HG02852 (cell line): Measurements from ENCODE around the gene SASH3.

ENCODE experiments used
- ATAC-seq: cut with Tn5 transposase; IDR thresholded peaks from one replicate; pipeline ENCODE4 v1.9.1; 2021; ENCODE audit warnings: mild to moderate bottlenecking, moderate library complexity; ENCODE audit not compliant: unreplicated experiment

The SASH3 gene

DNA sequence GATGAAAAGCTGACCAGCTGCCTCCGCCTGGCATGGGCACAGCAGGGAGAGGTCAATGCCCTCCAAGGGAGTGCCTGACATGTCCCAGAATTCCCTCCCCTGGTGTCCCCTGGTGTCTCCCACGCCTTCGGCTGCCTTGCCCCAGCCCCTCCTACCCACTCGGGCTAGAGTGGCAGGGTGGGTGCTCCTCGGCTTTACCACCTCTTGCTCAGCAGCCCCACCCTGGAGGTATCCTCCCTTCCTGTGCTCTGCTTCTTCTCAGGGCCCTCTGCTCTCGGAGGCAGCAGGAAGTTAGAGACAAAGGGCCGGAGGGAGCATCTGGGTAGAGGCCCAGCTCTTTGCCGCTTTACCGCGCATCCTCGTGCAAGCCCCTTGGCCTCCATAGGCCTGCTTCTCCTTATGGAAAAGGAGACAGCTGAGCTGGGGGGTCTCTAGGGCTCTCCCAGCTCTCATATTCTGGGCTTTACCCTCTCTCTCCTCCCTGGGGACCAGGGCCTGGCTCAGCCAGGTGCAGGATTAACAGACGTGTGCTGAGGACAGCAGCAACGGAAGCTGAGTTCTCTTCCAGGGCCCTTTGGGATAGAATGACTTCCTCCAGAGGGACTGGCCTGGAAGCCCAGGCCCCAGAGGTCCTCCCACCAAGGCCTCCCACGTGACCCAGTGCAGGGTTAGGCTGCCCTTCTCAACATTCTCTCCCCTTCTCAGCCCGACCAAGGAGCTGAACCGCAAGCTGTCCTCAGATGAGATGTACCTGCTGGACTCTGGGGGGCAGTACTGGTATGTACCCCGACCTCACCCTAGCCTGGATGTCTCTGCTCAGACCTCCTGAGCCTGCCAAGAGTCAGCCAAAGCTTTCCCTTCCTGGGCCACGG is 23.7 kb upstream of the SASH3 start:
- no peak for ATAC-seq

DNA sequence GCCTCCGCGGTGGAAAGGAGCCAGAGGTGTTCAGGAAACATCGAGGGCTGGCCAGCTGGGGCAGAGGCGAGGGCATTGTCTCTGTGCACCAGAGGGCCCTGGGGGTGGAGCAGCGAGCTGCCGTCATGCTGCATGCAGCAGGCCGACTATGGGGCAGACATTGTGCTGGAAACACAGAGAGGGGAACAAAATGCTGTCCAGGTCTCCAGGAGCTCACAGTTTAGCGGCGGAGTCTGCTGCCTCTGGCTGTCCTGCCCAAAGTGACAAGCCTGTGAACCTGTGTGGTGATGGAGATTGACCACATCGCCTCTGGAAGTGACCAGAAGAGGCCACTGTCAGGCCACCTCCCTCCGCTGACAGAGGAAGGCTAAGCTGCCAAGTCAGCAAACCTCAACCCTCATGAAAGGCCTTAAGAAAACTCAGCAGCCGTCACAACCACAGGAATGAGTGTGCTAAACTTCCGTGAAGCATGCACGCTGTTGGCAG is 20.1 kb upstream of the SASH3 start:
- peak; percentile 31 for ATAC-seq

DNA sequence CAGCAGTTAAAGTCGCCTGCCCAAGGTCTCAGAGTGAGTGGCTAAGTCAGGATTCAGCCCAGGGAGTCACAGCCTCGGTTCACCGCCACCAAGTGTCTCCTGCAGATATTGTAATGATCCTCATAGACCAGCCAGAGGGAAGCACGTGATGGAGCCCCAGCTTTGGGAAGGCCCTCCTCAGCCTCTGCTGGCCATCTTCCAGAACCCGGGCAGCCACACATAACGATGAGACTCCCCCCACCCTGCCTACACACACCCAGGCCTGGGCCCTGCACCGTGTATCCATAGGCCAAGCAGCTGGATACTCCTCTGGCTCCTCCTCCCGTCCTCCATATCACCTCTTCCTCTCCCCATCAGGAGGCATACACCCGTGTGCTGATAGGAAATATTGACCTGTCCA is 19.6 kb upstream of the SASH3 start:
- ATAC-seq = no peak

DNA sequence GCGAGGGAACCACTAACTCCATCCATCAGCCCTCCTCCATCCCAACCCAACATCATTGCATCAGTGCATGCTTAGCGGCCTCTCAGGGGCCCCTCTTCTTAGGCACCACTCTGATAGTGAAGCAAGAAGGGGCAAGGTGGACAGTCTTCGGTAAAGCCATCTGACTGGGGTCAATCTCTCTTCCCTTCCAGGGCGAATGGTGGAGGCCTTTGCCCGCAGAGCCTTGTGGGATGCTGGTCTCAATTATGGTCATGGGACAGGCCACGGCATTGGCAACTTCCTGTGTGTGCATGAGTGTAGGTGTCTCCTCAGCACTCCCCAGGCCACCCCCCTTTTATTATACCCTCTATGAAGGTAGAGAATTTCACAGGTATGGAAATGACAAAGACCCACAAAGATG is 18.8 kb upstream of the SASH3 start:
- ATAC-seq = no peak

DNA sequence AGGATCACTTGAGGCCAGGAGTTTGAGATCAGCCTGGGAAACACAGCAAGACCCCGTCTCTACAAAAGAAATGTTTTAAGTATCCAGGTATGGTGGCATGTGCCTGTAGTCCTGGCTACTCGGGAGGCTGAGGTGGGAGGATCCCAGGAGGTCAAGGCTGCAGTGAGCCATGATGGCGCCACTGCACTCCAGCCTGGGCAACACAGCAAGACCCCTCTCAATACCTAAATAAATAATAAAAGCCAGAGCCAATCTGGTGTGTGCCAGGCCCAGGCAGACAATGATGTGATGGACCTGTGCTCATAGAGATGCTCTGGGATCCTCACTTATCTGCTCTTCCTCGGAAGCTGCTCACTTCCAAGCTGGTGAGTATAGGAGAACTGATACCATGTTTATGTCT is 18.2 kb upstream of the SASH3 start:
- ATAC-seq = no peak

DNA sequence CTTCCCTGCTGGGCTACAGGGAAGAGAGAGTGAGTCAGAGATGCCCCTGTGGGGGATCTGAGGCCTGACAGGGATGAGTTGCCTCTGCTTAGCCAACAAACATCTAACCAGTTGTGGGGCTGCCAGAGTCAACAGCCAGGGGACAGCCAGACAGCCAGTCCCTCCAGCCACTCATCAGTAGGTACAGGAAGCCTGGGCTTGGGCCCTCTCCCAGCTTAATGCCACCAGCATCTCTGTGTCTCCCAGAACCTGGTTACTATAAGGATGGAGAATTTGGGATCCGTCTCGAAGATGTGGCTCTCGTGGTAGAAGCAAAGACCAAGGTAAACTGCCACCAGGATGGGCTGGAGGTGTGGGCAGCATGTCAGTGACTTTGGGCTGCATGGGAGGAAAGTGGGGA is 17.3 kb upstream of the SASH3 start:
- ATAC-seq = no peak

DNA sequence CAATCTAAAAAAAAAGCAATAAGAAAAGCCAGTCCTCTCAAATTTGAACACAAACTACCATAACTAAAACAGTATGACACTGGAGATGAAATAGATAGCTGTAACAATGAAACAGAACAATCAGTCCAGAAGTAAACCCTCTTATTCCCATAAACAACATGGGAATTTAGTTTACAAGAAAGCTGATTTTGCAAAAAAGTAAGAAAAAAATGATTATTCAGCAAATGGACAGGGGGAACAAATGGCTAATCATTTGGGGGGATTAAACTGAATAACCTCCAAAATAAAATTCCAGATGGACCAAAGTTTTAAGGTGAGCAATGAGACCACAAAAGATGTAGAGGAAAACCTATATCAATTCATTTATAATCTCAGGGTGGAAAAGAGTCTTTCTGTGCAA is 16.1 kb upstream of the SASH3 start:
- ATAC-seq = no peak

DNA sequence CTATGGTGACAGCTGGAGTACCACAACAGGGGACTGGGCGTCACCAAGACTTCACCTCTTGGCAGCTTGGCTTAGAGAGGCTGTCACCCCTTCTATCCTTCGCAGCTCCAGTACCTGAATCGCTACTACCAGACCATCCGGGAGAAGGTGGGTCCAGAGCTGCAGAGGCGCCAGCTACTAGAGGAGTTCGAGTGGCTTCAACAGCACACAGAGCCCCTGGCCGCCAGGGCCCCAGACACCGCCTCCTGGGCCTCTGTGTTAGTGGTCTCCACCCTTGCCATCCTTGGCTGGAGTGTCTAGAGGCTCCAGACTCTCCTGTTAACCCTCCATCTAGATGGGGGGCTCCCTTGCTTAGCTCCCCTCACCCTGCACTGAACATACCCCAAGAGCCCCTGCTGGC is 11.6 kb upstream of the SASH3 start:
- ATAC-seq = no peak

DNA sequence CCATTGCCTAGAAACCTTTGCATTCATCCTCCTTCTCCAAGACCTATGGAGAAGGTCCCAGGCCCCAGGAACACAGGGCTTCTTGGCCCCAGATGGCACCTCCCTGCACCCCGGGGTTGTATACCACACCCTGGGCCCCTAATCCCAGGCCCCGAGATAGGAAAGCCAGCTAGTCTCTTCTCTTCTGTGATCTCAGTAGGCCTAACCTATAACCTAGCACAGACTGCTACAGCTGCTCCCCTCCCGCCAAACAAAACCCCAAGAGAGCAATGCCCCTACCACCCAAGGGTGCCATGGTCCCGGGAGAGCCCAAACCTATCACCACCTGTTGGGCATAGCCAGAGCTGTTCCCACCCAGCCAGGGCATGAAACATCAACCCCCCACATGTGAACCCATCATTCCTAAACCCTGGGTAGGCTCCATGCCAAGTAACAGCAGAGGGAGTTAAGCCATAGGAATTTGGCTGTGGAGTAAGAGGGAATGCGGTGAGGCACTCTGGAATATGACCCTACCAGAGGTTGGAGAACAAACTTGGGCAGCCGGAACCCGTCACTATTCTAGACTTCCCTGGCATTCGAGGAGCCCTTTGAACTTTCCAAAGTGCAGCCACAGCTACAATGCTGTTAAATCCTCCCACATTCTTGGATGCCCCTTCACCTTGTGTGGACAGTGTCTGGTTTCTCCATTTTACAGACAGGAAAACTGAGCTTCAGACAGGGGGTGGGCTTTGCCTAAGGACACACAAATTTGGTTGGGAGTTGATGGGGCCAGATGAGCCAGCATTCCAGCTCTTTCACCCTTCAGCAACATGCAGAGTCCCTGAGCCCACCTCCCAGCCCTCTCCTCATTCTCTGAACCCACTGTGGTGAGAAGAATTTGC is 10.9 kb upstream of the SASH3 start:
- ATAC-seq = no peak

DNA sequence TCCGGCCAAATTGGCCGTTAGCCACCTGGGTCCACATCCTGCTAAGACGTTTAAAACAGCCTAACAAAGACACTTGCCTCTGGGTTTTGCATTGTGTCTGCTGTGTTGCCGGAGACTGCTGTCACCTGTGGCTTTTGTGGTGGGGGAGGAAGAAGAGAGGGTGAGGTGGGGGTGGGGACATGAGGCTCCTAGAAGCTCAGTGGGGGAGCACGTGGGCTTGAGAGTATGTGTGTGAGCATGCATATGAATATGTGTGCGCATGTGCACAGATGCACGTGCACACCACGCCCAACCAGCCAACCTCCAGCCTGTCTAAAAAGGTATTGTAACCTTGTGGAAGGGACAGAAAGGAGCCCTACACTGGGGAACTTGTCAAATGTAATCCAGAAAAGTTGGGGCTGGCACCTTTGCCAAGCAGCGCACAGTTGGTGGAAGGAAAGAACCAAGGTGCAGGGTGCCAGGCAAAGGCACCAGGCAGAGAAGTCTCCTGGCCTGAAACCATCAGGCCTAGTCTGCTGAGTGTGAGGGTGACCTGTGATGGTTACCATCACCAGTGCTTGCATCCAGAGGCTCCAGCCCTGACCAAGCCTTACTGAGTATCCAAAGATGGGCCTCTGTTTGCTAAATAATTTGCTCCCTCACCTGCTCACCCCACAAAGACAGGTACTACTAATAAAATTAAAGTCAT is 10.1 kb upstream of the SASH3 start:
- peak; percentile 44 for ATAC-seq

DNA sequence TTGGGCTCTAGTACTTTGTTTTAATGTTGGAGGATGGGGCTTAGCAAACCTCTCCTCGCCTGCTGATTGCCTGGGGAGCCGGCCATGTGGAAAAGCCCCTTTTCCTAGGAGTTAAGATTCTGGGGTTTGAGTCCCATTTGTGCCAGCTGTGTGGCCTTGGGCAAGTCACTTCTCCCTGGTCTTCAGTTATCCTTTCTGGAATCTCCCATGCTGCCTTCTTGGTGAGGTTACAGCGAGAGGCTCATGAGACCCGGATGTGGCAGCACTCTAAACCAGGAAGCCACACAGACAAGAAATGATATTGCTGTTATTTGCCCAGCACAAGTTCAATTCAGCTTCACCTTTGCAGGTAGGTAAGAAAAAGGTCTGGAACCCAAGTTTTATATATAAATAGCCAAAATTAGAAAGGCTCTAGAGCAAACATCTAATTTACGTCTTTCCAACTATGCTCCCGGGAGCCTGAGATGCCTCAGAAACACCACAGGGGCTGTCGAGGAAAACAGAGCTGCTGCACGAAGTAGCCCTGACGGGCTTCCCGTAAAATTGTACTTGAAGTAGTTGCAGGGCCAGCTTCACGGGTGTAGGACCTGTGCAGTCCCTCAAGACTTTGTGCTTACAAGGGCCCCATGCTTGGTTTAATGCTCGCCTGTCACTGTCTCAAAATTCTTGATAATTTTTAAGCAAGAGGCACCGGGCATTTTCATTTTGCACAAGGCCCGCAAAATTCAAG is 8.3 kb upstream of the SASH3 start:
- ATAC-seq = no peak

DNA sequence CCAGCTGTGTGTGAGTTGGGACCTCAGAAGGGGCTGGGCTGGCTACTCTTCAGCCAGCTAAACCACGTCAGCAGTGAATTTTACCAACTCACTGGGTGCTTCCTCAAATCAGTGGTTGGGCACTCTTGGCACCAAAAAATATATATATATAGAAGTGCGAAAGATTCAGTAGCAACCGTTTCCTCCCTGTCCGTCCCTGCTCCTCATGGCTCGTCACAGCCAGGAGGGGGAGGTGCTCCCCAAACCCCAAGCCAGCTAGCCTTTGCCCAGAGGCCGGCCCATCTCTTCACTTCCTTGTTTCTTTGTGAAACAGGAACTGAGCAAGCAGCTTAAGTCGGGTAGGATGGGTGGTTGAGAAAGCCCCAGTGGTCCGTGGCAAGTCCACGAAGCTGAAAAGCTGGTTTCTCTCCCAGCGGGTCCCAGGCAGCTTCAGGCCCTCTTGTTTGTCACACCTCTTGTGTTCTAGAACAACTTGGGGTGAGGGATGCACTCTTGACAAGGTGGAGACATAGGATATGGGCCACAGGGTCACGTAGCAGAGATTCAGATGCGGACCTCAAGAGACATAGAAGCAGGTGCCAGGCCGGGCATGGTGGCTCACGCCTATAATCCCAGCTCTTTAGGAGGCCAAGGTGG is 6.8 kb upstream of the SASH3 start:
- peak; percentile 81 for ATAC-seq

DNA sequence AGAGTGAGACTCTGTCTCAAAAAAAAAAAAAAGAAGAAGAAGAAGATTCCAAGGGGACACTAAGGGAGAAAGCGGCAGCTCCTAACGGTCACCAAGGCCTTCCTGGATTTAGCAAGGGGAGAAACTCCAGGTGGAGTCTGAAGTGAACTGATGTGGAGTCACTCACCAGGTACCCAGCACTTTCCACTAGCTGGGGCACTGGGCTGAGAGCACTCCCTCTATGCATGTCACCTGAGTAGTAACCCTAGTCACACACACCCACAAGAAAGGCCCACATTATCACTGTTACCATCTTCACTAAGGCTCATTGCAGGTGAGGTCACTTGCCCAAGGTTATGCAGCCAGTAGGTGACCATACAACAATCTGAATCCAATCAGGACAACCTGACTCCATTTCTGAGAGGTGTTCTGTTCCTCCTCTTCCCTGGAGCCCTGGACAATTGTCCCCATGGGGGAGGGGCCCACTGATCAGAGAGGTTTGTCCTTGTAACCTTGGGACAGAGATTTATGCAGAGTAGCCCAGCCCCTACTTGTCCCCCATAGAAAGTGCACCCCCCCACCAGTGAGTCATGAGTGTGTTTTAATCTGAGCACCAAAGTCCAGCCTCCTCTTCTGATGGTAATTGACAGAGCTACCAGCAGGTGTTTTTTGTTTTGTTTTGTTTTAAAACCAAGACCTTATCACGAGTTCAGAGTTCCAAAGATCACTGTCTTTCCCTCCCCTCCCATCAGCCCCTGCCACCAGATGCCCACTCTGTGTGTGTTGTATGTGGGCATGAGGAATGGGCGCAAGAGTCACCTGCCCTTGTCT is 5.9 kb upstream of the SASH3 start:
- ATAC-seq = no peak

DNA sequence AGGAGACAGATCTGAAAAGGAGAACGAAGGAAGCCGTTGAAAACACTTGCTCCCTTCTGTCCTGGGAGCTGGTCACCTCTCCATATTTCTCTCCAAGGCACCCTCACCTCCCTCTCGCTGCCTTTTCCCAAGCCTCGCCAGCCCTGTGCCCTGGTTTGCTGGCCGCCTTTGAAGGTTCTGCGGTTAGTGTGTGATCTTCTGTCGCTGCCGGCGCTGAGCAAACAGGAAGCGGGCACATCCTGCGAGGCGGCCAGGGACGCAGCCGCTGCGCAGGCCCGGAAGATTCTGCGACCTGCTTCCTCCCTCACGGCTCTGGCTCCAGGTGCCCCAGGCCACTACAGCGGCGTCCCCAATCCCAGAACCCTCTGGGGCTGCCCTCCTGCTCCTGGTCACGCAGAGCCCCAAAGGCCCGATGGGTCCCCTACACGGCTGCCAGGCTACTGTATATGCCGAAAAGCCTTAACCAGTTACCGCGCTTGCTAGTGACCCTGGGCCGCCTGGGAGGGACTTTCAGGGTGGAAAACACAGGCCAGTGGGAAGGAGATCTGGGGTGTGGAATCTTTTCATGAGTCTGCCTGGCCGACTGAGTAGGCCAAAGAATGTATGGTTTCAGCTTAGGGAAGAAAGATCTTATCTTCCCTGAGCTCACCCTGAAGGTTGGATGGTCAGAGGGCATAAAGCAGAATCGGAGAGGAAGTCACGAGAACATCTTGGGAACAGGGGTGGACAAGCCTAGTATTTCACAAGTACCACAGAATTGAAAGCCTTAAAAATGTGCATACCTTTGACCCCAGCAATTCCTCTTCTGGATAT is 2.3 kb upstream of the SASH3 start:
- peak; percentile 14 for ATAC-seq

DNA sequence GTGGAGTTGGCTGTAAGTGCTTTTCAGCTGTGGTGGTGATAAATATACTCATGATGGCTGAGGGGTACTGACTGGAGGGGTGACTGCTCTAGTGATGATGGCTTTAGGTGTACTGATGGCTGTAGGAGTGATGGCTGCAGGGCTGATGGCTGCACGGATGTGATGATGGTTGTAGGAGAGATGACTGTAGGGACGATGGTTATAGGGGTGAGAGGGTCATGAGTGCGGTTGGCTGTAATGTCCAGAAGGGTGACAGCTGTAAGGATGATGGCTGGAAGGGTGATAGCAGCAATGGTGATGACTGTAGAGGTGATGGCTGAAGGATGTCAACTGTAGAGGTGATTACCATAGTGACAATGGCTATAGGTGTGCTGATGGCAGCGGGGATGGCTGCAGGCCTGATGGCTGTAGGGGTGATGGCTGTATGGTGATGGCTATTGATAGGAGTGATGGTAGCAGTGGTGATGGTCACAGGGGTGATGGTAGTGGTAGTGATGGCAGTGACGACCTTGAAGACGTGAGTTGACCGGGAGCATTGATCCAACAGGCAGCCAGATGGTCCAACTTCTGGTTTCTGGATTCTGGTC is 570 bp upstream of the SASH3 start:
- ATAC-seq = no peak

DNA sequence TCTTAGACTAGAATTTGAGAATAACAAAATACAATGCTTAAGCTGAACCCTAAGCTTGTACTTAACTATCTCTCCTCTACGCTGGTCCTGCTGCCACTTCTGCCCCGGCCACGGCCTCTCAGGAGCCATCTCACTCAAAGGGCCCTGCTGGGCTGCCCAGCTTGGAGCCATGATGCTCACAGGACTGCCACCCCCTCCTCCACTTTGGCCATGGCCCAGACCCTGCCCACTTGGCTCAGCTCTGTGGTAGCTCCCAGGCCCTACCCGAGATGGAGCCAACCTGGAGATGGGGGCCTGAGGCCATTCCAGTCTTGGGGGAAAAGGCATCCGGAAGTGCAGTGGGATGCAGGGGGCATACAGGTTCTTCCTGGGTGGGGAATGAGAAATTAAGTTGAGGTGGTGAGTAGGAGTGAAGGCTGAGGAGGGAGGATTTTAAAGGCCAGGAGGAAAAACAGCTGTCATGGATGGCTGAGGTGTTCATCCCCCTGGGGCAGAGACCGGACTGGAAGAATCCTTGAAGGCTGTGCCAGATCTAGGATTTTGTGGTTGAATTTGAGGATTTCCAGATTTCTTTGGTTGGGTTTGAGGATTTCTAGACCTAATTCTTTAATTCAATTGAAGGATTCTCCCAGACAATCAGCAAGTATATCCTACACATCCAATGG is 824 bp downstream of the SASH3 start:
- ATAC-seq = no peak

DNA sequence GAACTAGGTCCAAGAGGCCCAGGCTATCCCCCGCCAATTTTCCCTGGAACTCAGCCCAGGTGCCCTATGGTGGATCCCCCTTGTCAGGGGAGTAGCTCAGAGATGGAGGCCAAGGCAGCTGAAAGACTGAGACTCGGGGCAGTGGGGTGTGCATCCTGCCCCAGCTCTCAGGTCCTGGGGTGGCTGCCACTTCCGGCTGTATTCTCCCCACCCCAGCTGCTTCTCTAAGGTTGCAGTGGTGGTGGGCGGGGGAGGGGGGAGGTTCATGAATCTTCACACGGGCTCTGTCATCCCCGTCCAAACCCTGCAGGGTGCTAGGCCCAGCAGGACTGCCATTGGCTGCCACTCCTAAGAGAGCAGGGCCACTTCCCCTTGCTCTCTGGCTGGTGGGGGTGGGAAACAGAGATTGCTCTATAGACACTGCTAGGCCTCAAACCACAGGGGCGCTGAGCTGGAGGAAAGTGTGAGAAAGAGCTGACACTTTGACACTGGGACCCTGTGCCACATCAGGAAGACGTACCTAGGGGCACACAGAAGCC is 1.5 kb downstream of the SASH3 start:
- peak; percentile 73 for ATAC-seq
